ENCODE data around the gene TMEM266.

The TMEM266 gene

DNA sequence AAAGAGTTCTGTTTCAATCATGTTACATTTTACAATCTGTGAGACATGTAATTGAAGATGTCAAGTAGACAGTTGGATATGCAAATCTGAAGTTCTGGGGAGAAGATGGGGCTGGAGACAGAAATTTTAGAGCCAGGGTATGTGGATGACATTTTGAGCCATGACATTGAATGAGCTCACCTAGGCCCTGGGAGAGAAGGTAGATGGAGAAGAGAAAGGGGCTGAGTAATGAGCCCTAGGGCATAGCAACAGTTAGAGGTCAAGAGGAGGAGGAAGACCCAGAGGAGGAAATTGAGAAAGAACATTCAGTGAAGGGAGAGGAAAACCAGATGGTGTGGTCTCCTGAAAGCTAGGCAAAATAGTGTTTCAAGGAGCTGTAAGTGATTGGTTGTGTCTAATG is 15.3 kb downstream of the TMEM266 start:
- CTCF ChIA-PET = interaction anchor here (1.6 kb wide), 1 partner anchor 65 kb away, joined by 6 read pairs; no protein-coding TSS in a partner anchor
- no peak for DNase-seq (ENCODE audit: extremely low spot score)
- POLR2A ChIA-PET = no interaction called here
- TF ChIP-seq, protein P1, sequence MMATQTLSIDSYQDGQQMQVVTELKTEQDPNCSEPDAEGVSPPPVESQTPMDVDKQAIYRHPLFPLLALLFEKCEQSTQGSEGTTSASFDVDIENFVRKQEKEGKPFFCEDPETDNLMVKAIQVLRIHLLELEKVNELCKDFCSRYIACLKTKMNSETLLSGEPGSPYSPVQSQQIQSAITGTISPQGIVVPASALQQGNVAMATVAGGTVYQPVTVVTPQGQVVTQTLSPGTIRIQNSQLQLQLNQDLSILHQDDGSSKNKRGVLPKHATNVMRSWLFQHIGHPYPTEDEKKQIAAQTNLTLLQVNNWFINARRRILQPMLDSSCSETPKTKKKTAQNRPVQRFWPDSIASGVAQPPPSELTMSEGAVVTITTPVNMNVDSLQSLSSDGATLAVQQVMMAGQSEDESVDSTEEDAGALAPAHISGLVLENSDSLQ (IDR thresholded peaks at IDR 0.05) = no peak
- TF ChIP-seq LEF1 (IDR thresholded peaks at IDR 0.05; ENCODE audit: borderline replicate concordance) = no peak
- TF ChIP-seq BHLHE40 (IDR thresholded peaks at IDR 0.05; ENCODE audit: borderline replicate concordance) = no peak
- TF ChIP-seq NFRKB (IDR thresholded peaks at IDR 0.05) = no peak
- TF ChIP-seq SP1 (IDR thresholded peaks at IDR 0.05) = no peak
- TF ChIP-seq CTBP1 (IDR thresholded peaks at IDR 0.05; ENCODE audit: borderline replicate concordance) = no peak
- no peak for TF ChIP-seq SUZ12 (IDR thresholded peaks at IDR 0.05)
- no peak for TF ChIP-seq HDGF (IDR thresholded peaks at IDR 0.05; ENCODE audit: borderline replicate concordance)
- no peak for TF ChIP-seq ELF4 (IDR thresholded peaks at IDR 0.05)
- no peak for TF ChIP-seq FOXA1 (IDR thresholded peaks at IDR 0.05)
- no peak for TF ChIP-seq ARNT (IDR thresholded peaks at IDR 0.05)
- no peak for TF ChIP-seq L3MBTL2 (conservative IDR thresholded peaks at IDR 0.05)

DNA sequence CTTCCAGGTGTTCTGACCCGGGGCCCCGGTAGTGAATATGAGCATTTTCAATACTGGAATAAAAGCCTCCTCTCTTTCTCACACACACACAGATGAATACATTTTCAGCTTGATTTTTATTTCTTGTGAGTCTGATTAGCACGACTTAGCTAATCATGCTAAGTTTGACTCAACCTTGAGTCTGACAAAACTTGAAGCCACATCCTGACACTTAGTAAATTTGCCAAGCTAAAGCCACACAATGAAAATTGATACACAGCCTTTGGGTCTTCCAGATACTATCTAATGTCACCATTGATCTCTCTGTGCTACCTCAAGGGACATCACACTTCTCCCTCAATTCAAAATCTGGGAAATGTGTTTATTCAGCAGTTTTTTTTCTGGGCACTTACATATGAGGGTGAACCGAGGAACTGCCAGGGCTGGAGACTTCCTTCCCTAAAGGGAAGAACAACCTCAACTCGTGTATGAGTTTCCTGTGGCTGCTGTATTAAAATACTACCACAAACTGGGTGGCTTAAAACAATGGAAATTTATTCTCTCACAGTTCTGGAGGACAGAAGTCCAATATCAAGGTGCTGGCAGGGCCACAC is 18.6 kb downstream of the TMEM266 start:
- ChIA-PET CTCF (interaction anchor here (1.2 kb wide), 1 partner anchor 13 kb away, joined by 3 read pairs; no protein-coding TSS in a partner anchor), POLR2A (no interaction called here)
- no peak for TF ChIP-seq ZNF384 (IDR thresholded peaks at IDR 0.05)
- TF ChIP-seq SUZ12 (IDR thresholded peaks at IDR 0.05) = no peak
- no peak for TF ChIP-seq BHLHE40 (IDR thresholded peaks at IDR 0.05; ENCODE audit: borderline replicate concordance)
- no peak for TF ChIP-seq FOXM1 (IDR thresholded peaks at IDR 0.05; ENCODE audit: borderline replicate concordance)
- TF ChIP-seq L3MBTL2 (conservative IDR thresholded peaks at IDR 0.05) = no peak
- no peak for DNase-seq (ENCODE audit: extremely low spot score)

DNA sequence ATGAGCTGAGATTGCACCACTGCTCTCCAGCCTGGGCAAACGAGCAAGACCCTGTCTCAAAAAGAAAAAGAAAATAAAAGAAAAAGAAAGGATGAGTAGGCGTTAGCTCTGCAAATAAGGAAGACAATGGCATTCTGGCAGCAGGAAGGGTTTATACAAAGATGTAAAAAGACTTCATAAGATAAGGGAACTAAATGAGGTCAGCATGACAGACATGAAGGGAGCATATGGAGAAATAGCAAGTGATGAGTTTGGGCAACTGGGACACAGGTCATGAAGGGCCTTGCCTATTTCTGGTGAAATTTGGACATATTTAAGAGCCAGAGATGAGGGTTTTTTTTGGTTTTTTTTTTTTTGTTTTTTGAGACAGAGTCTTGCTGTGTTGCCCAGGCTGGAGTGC is 24.5 kb downstream of the TMEM266 start:
- ChIA-PET CTCF (no interaction called here), POLR2A (no interaction called here)
- no peak for DNase-seq (ENCODE audit: extremely low spot score)
- TF ChIP-seq SP1 (IDR thresholded peaks at IDR 0.05) = no peak
- TF ChIP-seq, protein P1 (IDR thresholded peaks at IDR 0.05) = no peak
- no peak for TF ChIP-seq ZNF384 (IDR thresholded peaks at IDR 0.05)
- TF ChIP-seq CTBP1 (IDR thresholded peaks at IDR 0.05; ENCODE audit: borderline replicate concordance) = no peak
- TF ChIP-seq SUZ12 (IDR thresholded peaks at IDR 0.05) = no peak
- no peak for TF ChIP-seq BHLHE40 (IDR thresholded peaks at IDR 0.05; ENCODE audit: borderline replicate concordance)
- no peak for TF ChIP-seq FOXK2 (IDR thresholded peaks at IDR 0.05)

DNA sequence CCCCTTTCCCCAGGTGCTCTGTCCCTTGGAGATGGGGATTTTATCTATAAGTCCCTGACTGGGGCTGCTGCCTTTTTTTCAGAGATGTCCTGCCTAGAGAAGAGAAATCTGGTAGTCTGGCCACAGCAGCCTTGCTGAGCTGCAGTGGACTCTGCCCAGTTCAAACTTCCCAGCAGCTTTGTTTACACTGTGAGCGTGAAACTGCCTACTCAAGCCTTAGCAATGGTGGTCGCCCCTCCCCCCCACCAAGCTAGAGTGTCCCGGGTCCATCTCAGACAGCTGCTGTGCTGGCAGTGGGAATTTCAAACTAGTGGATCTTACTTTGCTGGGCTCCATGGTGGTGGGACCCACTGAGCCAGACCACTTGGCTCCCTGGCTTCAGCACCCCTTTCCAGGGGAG is 38.9 kb downstream of the TMEM266 start:
- DNase-seq (ENCODE audit: extremely low spot score) = no peak
- POLR2A ChIA-PET = no interaction called here
- CTCF ChIA-PET = no interaction called here
- TF ChIP-seq, protein P1 (IDR thresholded peaks at IDR 0.05) = no peak
- TF ChIP-seq FOXK2 (IDR thresholded peaks at IDR 0.05) (no peak), L3MBTL2 (conservative IDR thresholded peaks at IDR 0.05) (no peak), SP1 (IDR thresholded peaks at IDR 0.05) (no peak), ELF4 (IDR thresholded peaks at IDR 0.05) (no peak), ZNF384 (IDR thresholded peaks at IDR 0.05) (no peak), SUZ12 (IDR thresholded peaks at IDR 0.05) (no peak), HDGF (IDR thresholded peaks at IDR 0.05; ENCODE audit: borderline replicate concordance) (no peak), FOXM1 (IDR thresholded peaks at IDR 0.05; ENCODE audit: borderline replicate concordance) (no peak), ARNT (IDR thresholded peaks at IDR 0.05) (no peak), FOXA1 (IDR thresholded peaks at IDR 0.05) (no peak), NFRKB (IDR thresholded peaks at IDR 0.05) (no peak)

DNA sequence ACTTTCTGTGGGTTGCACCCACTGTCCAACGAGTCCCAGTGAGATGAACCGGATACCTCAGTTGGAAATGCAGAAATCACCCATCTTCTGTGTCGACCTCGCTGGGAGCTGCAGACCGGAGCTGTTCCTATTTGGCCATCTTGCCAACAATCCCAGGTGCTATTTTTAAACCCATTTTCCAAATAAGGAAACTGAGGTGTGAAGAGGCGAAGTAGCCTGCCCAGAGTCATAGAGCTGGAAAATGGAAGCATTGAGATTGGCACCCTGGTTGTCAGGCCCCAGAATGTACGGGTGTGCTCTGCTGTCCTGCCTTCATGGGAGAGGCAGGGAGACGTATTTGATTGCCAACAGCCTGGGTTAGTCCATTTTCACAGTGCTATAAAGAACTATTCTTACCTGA is 39.6 kb downstream of the TMEM266 start:
- TF ChIP-seq LEF1 (IDR thresholded peaks at IDR 0.05; ENCODE audit: borderline replicate concordance) (no peak), ARNT (IDR thresholded peaks at IDR 0.05) (no peak)
- ChIA-PET POLR2A (no interaction called here), CTCF (no interaction called here)
- DNase-seq (ENCODE audit: extremely low spot score) = no peak

DNA sequence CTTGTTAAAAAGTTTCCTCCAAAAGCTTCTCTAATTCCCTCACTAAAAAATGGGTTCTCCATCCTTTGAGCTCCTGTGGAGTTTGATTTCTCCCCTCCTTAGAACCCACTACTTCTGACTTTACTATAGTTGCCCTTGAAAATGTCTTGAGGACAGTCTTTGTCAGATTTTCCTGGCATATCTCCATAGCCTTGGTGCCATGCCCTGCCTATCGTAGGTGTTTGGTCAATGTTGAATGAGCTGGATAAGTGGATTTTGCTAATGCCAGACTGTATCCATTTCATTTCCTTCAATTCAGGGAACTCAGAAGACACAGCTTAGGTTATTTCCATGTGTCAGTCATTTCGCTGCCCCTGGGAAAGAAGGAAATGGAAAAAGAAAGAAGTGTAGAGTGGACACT is 40.6 kb downstream of the TMEM266 start:
- TF ChIP-seq TARDBP (IDR thresholded peaks at IDR 0.05) = no peak
- no peak for DNase-seq (ENCODE audit: extremely low spot score)
- ChIA-PET CTCF (interaction anchor here (0.7 to 1.0 kb wide), 2 partner anchors 48 to 1446 kb away, joined by 3 to 4 read pairs; no protein-coding TSS in a partner anchor), POLR2A (no interaction called here)

DNA sequence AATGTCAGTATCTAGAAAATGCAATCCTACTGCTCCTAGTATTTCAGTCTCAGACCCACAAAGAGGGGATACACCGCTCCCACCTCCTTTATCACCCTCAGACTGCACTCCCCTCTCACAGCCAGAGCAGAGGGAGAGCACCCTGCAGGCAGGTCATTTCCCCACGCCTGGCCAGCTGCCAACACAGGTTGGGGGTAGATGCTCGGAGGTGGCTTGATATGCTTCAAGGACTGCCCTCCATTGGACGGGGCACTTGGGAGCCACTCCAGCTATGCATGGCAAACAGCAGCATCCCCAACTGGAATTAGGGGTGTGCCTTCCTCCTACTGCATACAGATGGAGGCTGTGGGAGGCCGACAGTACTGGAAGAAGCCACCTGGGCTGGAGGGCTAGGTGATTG is 41.9 kb downstream of the TMEM266 start:
- ChIA-PET CTCF (no interaction called here), POLR2A (no interaction called here)
- no peak for TF ChIP-seq TARDBP (IDR thresholded peaks at IDR 0.05)
- no peak for TF ChIP-seq SUZ12 (IDR thresholded peaks at IDR 0.05)
- TF ChIP-seq NFRKB (IDR thresholded peaks at IDR 0.05) = no peak
- no peak for TF ChIP-seq ELF4 (IDR thresholded peaks at IDR 0.05)
- no peak for TF ChIP-seq CTBP1 (IDR thresholded peaks at IDR 0.05; ENCODE audit: borderline replicate concordance)
- TF ChIP-seq ZNF384 (IDR thresholded peaks at IDR 0.05) = no peak
- TF ChIP-seq ARNT (IDR thresholded peaks at IDR 0.05) = no peak
- no peak for TF ChIP-seq FOXM1 (IDR thresholded peaks at IDR 0.05; ENCODE audit: borderline replicate concordance)
- no peak for TF ChIP-seq SP1 (IDR thresholded peaks at IDR 0.05)
- TF ChIP-seq, protein P1 (IDR thresholded peaks at IDR 0.05) = no peak
- no peak for TF ChIP-seq FOXA1 (IDR thresholded peaks at IDR 0.05)
- no peak for TF ChIP-seq L3MBTL2 (conservative IDR thresholded peaks at IDR 0.05)
- no peak for TF ChIP-seq FOXK2 (IDR thresholded peaks at IDR 0.05)
- TF ChIP-seq HDGF (IDR thresholded peaks at IDR 0.05; ENCODE audit: borderline replicate concordance) = no peak
- TF ChIP-seq BHLHE40 (IDR thresholded peaks at IDR 0.05; ENCODE audit: borderline replicate concordance) = no peak
- TF ChIP-seq LEF1 (IDR thresholded peaks at IDR 0.05; ENCODE audit: borderline replicate concordance) = no peak
- DNase-seq (ENCODE audit: extremely low spot score) = no peak
